D721Med (cell line): ENCODE results near the gene CEACAM7.

ENCODE experiments used
- DNase-seq: peaks from one replicate; pipeline ENCODE4 v3.0.0; 2011; ENCODE audit warnings: low spot score; ENCODE audit not compliant: insufficient read length
- FAIRE-seq: peaks from 2 replicates; lab custom pipeline; 2011; peaks lifted over from hg19 to GRCh38; lab: Jason Lieb, UNC
- CTCF ChIP-seq: IDR thresholded peaks from 2 replicates; pipeline ENCODE4 v1.5.1; 2012; ENCODE audit warnings: mild to moderate bottlenecking, control low read depth; ENCODE audit not compliant: insufficient read depth; ENCODE audit errors: missing control alignments

Gene CEACAM7

GRCh38 chr19:41706741-41707501 lies 18.9 kb upstream of the CEACAM7 start:
- peak; percentile 54 for TF ChIP-seq CTCF
- no peak for FAIRE-seq
- DNase-seq: peak; percentile 39

GRCh38 chr19:41705393-41706174 lies 17.5 kb upstream of the CEACAM7 start:
- no peak for DNase-seq
- no peak for FAIRE-seq
- TF ChIP-seq CTCF: no peak

GRCh38 chr19:41703602-41704293 lies 15.7 kb upstream of the CEACAM7 start:
- no peak for FAIRE-seq
- no peak for DNase-seq
- no peak for TF ChIP-seq CTCF

GRCh38 chr19:41702171-41702651 lies 14.1 kb upstream of the CEACAM7 start:
- TF ChIP-seq CTCF: no peak
- DNase-seq (no peak), FAIRE-seq (no peak)

DNA sequence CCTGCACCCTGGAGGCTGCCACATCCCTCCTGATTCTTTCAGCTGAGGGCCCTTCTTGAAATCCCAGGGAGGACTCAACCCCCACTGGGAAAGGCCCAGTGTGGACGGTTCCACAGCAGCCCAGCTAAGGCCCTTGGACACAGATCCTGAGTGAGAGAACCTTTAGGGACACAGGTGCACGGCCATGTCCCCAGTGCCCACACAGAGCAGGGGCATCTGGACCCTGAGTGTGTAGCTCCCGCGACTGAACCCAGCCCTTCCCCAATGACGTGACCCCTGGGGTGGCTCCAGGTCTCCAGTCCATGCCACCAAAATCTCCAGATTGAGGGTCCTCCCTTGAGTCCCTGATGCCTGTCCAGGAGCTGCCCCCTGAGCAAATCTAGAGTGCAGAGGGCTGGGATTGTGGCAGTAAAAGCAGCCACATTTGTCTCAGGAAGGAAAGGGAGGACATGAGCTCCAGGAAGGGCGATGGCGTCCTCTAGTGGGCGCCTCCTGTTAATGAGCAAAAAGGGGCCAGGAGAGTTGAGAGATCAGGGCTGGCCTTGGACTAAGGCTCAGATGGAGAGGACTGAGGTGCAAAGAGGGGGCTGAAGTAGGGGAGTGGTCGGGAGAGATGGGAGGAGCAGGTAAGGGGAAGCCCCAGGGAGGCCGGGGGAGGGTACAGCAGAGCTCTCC lies 13.5 kb upstream of the CEACAM7 start:
- FAIRE-seq: no peak
- TF ChIP-seq CTCF: no peak
- DNase-seq: no peak

- no peak for FAIRE-seq
- TF ChIP-seq CTCF: no peak
- no peak for DNase-seq
Measured at GRCh38 chr19:41700381-41701195, 12.5 kb upstream of the CEACAM7 start.
